ENCODE data around the gene HNRNPA2B1. TPM values are rescaled to one million over a fixed set of nuclear protein-coding genes. Genes with fewer than 3 reads are reported as not detected.

The HNRNPA2B1 gene
- total and polyA plus RNA-seq, 2 of the 4 experiments (the other 2 are of a cell fraction), result 49.3 to 515 TPM

DNA sequence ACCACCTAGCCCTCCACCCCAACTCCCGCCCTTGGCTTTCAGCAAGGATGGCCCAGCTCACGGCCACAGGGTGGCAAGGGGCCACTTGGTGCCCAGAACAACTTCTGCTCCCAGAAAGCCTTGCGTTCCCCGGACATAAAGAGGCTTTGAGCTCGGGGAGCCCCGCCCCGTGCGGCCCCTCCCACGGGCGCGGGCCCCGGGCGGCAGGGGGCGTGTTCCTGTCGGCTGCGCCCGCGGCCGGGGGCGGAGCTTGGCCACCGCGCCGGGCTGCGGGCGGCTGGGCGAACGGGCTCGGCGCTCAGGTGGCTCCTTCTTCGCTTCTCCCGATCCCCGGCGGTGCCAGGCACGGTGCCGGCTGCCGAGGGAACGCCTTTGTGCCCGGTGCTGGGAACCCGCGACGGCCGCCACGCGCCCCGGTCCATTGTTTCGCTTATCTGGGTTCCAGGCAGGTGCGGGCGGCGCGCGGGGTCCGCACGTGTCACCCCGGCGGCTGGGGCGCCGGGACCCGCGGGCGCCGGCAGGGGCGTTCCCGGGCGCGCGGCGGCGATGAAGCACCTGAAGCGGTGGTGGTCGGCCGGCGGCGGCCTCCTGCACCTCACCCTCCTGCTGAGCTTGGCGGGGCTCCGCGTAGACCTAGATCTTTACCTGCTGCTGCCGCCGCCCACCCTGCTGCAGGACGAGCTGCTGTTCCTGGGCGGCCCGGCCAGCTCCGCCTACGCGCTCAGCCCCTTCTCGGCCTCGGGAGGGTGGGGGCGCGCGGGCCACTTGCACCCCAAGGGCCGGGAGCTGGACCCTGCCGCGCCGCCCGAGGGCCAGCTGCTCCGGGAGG, 48.4 kb downstream of the HNRNPA2B1 start, which contains the start of gene NFE2L3:
Gene NFE2L3, plus strand, starts transcription at position 246 of the 829 bp plus-strand sequence. Its CDS starts 301 bp downstream, at position 547.
- TF ChIP-seq FOS (IDR thresholded peaks at IDR 0.05; ENCODE audit: low read depth, low read length) (no peak), MXI1 (IDR thresholded peaks at IDR 0.05; ENCODE audit: borderline replicate concordance, low read depth, low read length) (peak; percentile 10; the same call in 1 of the 2 replicates), BHLHE40 (IDR thresholded peaks at IDR 0.05; ENCODE audit: low read depth, low read length) (0 out of 2 replicates have a peak, but pooled peaks have one; percentile 5), CHD1 (IDR thresholded peaks at IDR 0.05; ENCODE audit: low read depth, low read length) (no peak), MAFK (IDR thresholded peaks at IDR 0.05; ENCODE audit: low read depth, low read length) (no peak), NFE2L2 (IDR thresholded peaks at IDR 0.05; ENCODE audit: low read depth, low read length) (no peak), MAZ (IDR thresholded peaks at IDR 0.05; ENCODE audit: borderline replicate concordance, low read depth, low read length) (peak; percentile 85; the same call in 1 of the 2 replicates)
- TF ChIP-seq, protein P1, sequence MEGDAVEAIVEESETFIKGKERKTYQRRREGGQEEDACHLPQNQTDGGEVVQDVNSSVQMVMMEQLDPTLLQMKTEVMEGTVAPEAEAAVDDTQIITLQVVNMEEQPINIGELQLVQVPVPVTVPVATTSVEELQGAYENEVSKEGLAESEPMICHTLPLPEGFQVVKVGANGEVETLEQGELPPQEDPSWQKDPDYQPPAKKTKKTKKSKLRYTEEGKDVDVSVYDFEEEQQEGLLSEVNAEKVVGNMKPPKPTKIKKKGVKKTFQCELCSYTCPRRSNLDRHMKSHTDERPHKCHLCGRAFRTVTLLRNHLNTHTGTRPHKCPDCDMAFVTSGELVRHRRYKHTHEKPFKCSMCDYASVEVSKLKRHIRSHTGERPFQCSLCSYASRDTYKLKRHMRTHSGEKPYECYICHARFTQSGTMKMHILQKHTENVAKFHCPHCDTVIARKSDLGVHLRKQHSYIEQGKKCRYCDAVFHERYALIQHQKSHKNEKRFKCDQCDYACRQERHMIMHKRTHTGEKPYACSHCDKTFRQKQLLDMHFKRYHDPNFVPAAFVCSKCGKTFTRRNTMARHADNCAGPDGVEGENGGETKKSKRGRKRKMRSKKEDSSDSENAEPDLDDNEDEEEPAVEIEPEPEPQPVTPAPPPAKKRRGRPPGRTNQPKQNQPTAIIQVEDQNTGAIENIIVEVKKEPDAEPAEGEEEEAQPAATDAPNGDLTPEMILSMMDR (conservative IDR thresholded peaks at IDR 0.05; ENCODE audit: low read depth, low read length), result peak; percentile 35
- TF ChIP-seq, protein P2, sequence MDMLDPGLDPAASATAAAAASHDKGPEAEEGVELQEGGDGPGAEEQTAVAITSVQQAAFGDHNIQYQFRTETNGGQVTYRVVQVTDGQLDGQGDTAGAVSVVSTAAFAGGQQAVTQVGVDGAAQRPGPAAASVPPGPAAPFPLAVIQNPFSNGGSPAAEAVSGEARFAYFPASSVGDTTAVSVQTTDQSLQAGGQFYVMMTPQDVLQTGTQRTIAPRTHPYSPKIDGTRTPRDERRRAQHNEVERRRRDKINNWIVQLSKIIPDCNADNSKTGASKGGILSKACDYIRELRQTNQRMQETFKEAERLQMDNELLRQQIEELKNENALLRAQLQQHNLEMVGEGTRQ (IDR thresholded peaks at IDR 0.05; ENCODE audit: low read depth, low read length), result no peak
- H2BK15ac ChIP-seq (ENCODE audit: low read depth, low read length), result peak within 1 kb of the TSS; percentile 96
- H3K27me3 ChIP-seq (ENCODE audit: control insufficient read depth, insufficient read depth, low read length), result no peaks in the 10 kb centered on the region
- intact Hi-C loops (cut with micrococcal nuclease), result no loop called here
- peak within 1 kb of the TSS; percentile 100 for H2AFZ ChIP-seq (replicated peaks; ENCODE audit: low read length, poor library complexity)
- peak within 1 kb of the TSS; percentile 99 for H3K4ac ChIP-seq (ENCODE audit: low read depth, low read length)
- peak within 1 kb of the TSS; percentile 99 for H3K23ac ChIP-seq (ENCODE audit: low read depth, low read length)
- peak within 1 kb of the TSS; percentile 55 for H3K27ac ChIP-seq (ENCODE audit: insufficient read depth, low read length)
- peak within 1 kb of the TSS; percentile 68 for H3K18ac ChIP-seq (ENCODE audit: low read depth, low read length)
- H3K56ac ChIP-seq (ENCODE audit: extremely low read depth, insufficient read depth, low read length), result no peak within 1 kb of the TSS
- H2BK5ac ChIP-seq (ENCODE audit: low read depth, low read length, poor library complexity, severe bottlenecking), result peak within 1 kb of the TSS; percentile 61
- DNase-seq, result peak; percentile 63
- BruUV-seq (replicated peaks), result no TSS peak
- H3K79me1 ChIP-seq (ENCODE audit: low read depth in 1 of 2, low read length in 2 of 2), result peaks cover 4 to 44% of the 10 kb centered on the region in 2 experiments; a peak in 3 of 4 replicates
- ChIA-PET CTCF (interaction anchor here (0.6 to 2.6 kb wide), 3 partner anchors 61 to 260 kb away, joined by 3 to 7 read pairs (median 3); no protein-coding TSS in a partner anchor), POLR2A (ENCODE audit: unreplicated experiment) (no interaction called here)
- H4K5ac ChIP-seq (ENCODE audit: low read depth, low read length), result peak within 1 kb of the TSS; percentile 93
- peak within 1 kb of the TSS; percentile 100 for H4K8ac ChIP-seq (ENCODE audit: low read depth in 2 of 2, low read length in 2 of 2)
- H4K91ac ChIP-seq (ENCODE audit: insufficient read depth, low read depth, low read length), result peak within 1 kb of the TSS; percentile 94
- in situ Hi-C loops (cut with MboI; ENCODE audit: low sequenced_read_pairs), result no loop called here
- H3K9me1 ChIP-seq (ENCODE audit: insufficient read depth, low read length), result peaks cover 37% of the 10 kb centered on the region
- H3K4me3 ChIP-seq (ENCODE audit: insufficient read depth, low read depth, low read length), result peak within 1 kb of the TSS; percentile 94
- peak within 1 kb of the TSS; percentile 83 for H2AK9ac ChIP-seq (replicated peaks; ENCODE audit: low read depth, low read length, poor library complexity)
- H4K20me1 ChIP-seq (ENCODE audit: insufficient read depth, low read length), result no peaks in the 10 kb centered on the region
- H3K9me3 ChIP-seq (ENCODE audit: control insufficient read depth, insufficient read depth, low read length), result no peaks in the 10 kb centered on the region
- H2AK5ac ChIP-seq (ENCODE audit: low read depth, low read length), result peak within 1 kb of the TSS; percentile 77
- peak within 1 kb of the TSS; percentile 75 for H2BK20ac ChIP-seq (ENCODE audit: low read depth, low read length)
- H3K4me1 ChIP-seq (ENCODE audit: control insufficient read depth, insufficient read depth, low read length), result peaks cover 25% of the 10 kb centered on the region
- 0% methylated on average over 18 of the region's 95 CpGs; no CpG with 5 or more reads in 1 of the 2 experiments for WGBS, 2 experiments (ENCODE audit: extremely low coverage in 2 of 2, insufficient read length in 1 of 2)
- peak within 1 kb of the TSS; percentile 88 for H3K4me2 ChIP-seq (ENCODE audit: low read depth, low read length)
- ATAC-seq (ENCODE audit: low read depth), result peak; percentile 83
- peak within 1 kb of the TSS; percentile 97 for H2BK120ac ChIP-seq (ENCODE audit: low read depth, low read length)
- H3K36me3 ChIP-seq (ENCODE audit: control insufficient read depth, insufficient read depth, low read length), result no peaks in the 10 kb centered on the region
- dilution Hi-C loops (cut with HindIII; ENCODE audit: low sequenced_read_pairs, unreplicated experiment), result no loop called here
- peak within 1 kb of the TSS; percentile 97 for H3K14ac ChIP-seq (replicated peaks; ENCODE audit: low read depth, low read length)
- peak within 1 kb of the TSS; percentile 57 for H3K9ac ChIP-seq (ENCODE audit: low read depth, low read length)

Data from IMR-90 (cell line).